HepG2 (cell line): Measurements from ENCODE around the gene CA7.

ENCODE experiments used
- CTCF ChIP-seq: sonication (generic); formaldehyde crosslinking; IDR thresholded peaks from 2 replicates; pipeline ENCODE4 v1.5.0; 2020; ENCODE audit warnings: mild to moderate bottlenecking, missing genetic modification reagents, moderate library complexity
- MEIS1 ChIP-seq: sonication (generic); formaldehyde crosslinking; IDR thresholded peaks from 2 replicates; pipeline ENCODE4 v1.9.0; 2021; ENCODE audit warnings: mild to moderate bottlenecking, missing genetic modification reagents, moderate library complexity, borderline replicate concordance
- PHF20 ChIP-seq: sonication (generic); formaldehyde crosslinking; IDR thresholded peaks from 2 replicates; pipeline ENCODE4 v1.5.0; 2020; ENCODE audit warnings: mild to moderate bottlenecking, missing genetic modification reagents
- POLR2A ChIP-seq, 2 experiments: IDR thresholded peaks; 2 replicates each; pipeline ENCODE4 v1.6.1; 2011; ENCODE audit warnings: low read depth in 2 of 2, low read length in 2 of 2, mild to moderate bottlenecking in 1 of 2, moderate library complexity in 1 of 2; ENCODE audit not compliant: insufficient read depth in 1 of 2
- YY1 ChIP-seq: IDR thresholded peaks from 2 replicates; pipeline ENCODE4 v1.6.1; 2011; ENCODE audit warnings: low read length, low read depth, moderate library complexity, mild to moderate bottlenecking; ENCODE audit not compliant: insufficient read depth, insufficient replicate concordance
- ZNF543 ChIP-seq: sonication (generic); formaldehyde crosslinking; IDR thresholded peaks from 2 replicates; pipeline ENCODE4 v1.4.0; 2020; ENCODE audit warnings: mild to moderate bottlenecking, missing genetic modification reagents
- ZNF615 ChIP-seq: sonication (generic); formaldehyde crosslinking; IDR thresholded peaks from 2 replicates; pipeline ENCODE4 v1.5.0; 2020; ENCODE audit warnings: mild to moderate bottlenecking, missing genetic modification reagents, borderline replicate concordance
- ZNF672 ChIP-seq: sonication (generic); formaldehyde crosslinking; IDR thresholded peaks from 2 replicates; pipeline ENCODE4 v1.8.1; 2022; ENCODE audit warnings: missing genetic modification reagents
- TF ChIP-seq, protein P1 (sequence below): sonication (generic); formaldehyde crosslinking; IDR thresholded peaks from 2 replicates; pipeline ENCODE4 v1.8.1; 2023; ENCODE audit warnings: mild to moderate bottlenecking, inconsistent platforms, moderate library complexity, missing genetic modification reagents, borderline replicate concordance

- no peak for TF ChIP-seq ZNF672 (CRISPR knock-in tag)
- no peak for TF ChIP-seq YY1
- no peak for TF ChIP-seq MEIS1 (CRISPR knock-in tag)
- TF ChIP-seq ZNF615 (CRISPR knock-in tag): no peak
- no peak for TF ChIP-seq CTCF
- TF ChIP-seq ZNF543 (CRISPR knock-in tag): no peak
- no peak for TF ChIP-seq POLR2A (IDR thresholded peaks at IDR 0.05; ENCODE audit: insufficient read depth in 1 of 2, low read depth in 2 of 2, low read length in 2 of 2)
- TF ChIP-seq, protein P1, sequence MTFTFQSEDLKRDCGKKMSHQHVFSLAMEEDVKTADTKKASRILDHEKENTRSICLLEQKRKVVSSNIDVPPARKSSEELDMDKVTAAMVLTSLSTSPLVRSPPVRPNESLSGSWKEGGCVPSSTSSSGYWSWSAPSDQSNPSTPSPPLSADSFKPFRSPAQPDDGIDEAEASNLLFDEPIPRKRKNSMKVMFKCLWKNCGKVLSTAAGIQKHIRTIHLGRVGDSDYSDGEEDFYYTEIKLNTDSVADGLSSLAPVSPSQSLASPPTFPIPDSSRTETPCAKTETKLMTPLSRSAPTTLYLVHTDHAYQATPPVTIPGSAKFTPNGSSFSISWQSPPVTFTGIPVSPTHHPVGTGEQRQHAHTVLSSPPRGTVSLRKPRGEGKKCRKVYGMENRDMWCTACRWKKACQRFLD (CRISPR knock-in tag): no peak
- TF ChIP-seq PHF20 (CRISPR knock-in tag): no peak
These were observed 54.7 kb downstream of the CA7 start for GRCh38 chr16:66898933-66899309.
